Endothelial cell of umbilical vein (primary cell): Measurements from ENCODE around the gene ATXN1.

Source experiments
- EZH2 ChIP-seq: IDR thresholded peaks from 2 replicates; pipeline ENCODE4 v1.6.1; 2012; ENCODE audit warnings: borderline replicate concordance, low read depth, mild to moderate bottlenecking, moderate library complexity, low read length, inconsistent platforms; ENCODE audit not compliant: severe bottlenecking
- GATA2 ChIP-seq: IDR thresholded peaks from 2 replicates; pipeline ENCODE4 v1.7.0; 2011; ENCODE audit warnings: low read depth, mild to moderate bottlenecking, moderate library complexity, mixed read lengths, low read length; ENCODE audit not compliant: insufficient read length, insufficient read depth
- JUN ChIP-seq: IDR thresholded peaks from 2 replicates; pipeline ENCODE4 v1.6.1; 2011; ENCODE audit warnings: borderline replicate concordance, low read depth; ENCODE audit not compliant: insufficient read length, insufficient read depth
- MAX ChIP-seq: IDR thresholded peaks from 2 replicates; pipeline ENCODE4 v1.6.1; 2011; ENCODE audit not compliant: insufficient read depth, insufficient read length
- POLR2A ChIP-seq: IDR thresholded peaks from 2 replicates; pipeline ENCODE4 v1.6.1; 2012; ENCODE audit warnings: low read depth, mild to moderate bottlenecking, control low read depth, low read length
- POLR2AphosphoS5 ChIP-seq: IDR thresholded peaks from 2 replicates; pipeline ENCODE4 v1.6.1; 2012; ENCODE audit warnings: low read depth, mild to moderate bottlenecking, control low read depth, low read length, moderate library complexity; ENCODE audit not compliant: insufficient read depth
- TF ChIP-seq, protein P1 (sequence below), 2 donors: IDR thresholded peaks; 1 replicate in 1 of 2; 2 replicates in 1 of 2; pipeline ENCODE4 v1.5.1; 2011; ENCODE audit warnings: low read length in 2 of 2, mild to moderate bottlenecking in 2 of 2, moderate library complexity in 2 of 2, control low read depth in 1 of 2, inconsistent platforms in 1 of 2, low read depth in 1 of 2; ENCODE audit not compliant: insufficient read depth in 1 of 2; ENCODE audit errors: extremely low read depth in 1 of 2

GRCh38 chr6:16503970-16504415 is 257.3 kb downstream of the ATXN1 start:
- no peak for TF ChIP-seq POLR2A
- TF ChIP-seq, protein P1, sequence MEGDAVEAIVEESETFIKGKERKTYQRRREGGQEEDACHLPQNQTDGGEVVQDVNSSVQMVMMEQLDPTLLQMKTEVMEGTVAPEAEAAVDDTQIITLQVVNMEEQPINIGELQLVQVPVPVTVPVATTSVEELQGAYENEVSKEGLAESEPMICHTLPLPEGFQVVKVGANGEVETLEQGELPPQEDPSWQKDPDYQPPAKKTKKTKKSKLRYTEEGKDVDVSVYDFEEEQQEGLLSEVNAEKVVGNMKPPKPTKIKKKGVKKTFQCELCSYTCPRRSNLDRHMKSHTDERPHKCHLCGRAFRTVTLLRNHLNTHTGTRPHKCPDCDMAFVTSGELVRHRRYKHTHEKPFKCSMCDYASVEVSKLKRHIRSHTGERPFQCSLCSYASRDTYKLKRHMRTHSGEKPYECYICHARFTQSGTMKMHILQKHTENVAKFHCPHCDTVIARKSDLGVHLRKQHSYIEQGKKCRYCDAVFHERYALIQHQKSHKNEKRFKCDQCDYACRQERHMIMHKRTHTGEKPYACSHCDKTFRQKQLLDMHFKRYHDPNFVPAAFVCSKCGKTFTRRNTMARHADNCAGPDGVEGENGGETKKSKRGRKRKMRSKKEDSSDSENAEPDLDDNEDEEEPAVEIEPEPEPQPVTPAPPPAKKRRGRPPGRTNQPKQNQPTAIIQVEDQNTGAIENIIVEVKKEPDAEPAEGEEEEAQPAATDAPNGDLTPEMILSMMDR (IDR thresholded peaks at IDR 0.05; ENCODE audit: extremely low read depth in 1 of 2, insufficient read depth in 1 of 2, low read depth in 1 of 2, low read length in 2 of 2), result no peak
- no peak for TF ChIP-seq EZH2
- TF ChIP-seq POLR2AphosphoS5, result no peak
- TF ChIP-seq MAX, result no peak
- no peak for TF ChIP-seq JUN
- TF ChIP-seq GATA2, result no peak
